NOMO-1 treated with dmso at 0.1 percent for 144 hours (cell line): ENCODE data around the gene ZNF816.
"Not testable (repeated sequence)": the region's sequence is repeated elsewhere in the genome, so short reads cannot be mapped to it uniquely, and the experiment has no call there.

Source experiments
- DNase-seq: peaks from one replicate; lab custom pipeline; 2025; ENCODE audit not compliant: unreplicated experiment; lab: John Stamatoyannopoulos, UW

Gene ZNF816

DNA sequence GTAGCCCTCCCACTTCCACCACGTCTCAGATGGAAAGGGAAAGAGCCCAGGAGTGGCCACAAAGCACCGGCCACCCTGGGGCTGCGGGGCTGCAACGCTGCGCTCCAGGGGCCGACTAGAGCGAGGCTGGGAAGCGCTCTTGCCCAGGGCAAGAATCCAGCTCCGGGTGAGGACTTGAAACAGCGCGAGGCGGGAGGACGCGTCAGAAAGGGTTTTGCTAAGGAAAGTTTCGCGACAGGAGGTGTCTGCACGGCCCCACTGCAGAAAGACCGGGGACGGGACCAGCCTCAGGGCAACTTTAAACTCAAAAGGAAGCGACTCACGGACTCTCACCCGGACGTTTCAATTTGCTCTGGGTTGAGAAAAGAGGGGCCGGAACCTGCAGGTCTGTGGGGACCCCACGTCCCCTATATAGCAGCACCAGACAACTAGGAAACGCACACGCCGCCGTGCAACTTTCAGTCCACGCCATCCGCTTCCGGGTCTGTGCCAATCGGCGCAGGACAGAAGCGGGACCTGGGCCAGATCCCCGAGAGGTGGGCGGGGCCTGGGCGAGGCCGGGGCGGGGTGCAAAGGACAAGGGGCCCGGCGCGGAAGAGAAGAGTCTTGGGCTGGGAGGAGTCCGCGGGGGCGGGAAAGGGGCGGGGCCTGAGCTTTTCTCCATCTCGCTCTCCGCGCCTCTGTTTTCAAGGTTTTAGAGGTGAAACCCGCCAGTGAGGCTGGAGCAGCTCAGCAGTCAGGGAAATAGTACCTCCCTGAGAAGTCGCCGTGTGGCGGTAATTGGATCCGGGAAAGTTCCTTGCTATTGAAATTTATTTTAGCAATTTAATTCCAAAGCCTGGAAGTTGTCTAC, at the start of gene ZNF816:
Gene ZNF816, minus strand, starts transcription at position 488 of the 853 bp plus-strand sequence. CDS start 6,792 bp downstream, outside the sequence.
- peak; percentile 96 for DNase-seq

DNA sequence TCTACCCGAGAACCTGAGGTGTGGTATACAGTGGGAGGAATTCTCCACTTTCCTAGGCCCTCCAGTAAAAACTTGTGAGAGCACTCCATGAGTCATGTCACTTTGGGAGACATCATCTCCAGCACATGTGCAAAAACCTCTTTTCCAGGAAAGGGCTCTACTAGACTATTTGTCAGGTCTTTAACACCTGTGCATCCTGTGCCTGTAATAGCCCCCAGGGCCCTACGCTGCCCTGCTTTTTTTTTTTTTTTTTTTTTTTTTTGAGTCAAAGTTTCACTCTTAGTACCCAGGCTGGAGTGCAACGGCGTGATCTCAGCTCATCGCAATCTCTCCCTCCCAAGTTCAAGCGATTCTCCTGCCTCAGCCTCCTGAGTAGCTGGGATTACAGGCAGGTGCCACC, 49.3 kb upstream of the ZNF816 start:
- no peak for DNase-seq

DNA sequence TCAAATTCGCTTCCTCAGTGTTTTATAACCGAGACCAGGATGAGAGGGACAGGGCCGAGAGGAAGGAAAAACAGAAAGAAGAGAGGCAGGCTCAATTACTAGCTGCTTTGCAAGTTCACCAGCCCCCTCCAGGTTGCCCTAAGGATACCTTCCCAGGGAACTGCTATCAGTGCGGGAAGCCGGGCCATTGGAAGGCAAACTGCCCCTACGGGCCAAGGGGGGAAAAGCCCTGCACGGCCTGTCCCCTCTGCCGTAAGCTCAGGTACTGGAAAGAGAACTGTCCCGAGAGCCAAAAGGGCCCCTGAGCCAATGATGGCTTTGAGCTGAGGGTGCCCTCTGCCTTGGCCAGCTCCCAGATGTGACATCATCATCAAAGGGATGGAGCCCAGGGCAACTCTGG, 47.8 kb upstream of the ZNF816 start:
- no peak for DNase-seq

DNA sequence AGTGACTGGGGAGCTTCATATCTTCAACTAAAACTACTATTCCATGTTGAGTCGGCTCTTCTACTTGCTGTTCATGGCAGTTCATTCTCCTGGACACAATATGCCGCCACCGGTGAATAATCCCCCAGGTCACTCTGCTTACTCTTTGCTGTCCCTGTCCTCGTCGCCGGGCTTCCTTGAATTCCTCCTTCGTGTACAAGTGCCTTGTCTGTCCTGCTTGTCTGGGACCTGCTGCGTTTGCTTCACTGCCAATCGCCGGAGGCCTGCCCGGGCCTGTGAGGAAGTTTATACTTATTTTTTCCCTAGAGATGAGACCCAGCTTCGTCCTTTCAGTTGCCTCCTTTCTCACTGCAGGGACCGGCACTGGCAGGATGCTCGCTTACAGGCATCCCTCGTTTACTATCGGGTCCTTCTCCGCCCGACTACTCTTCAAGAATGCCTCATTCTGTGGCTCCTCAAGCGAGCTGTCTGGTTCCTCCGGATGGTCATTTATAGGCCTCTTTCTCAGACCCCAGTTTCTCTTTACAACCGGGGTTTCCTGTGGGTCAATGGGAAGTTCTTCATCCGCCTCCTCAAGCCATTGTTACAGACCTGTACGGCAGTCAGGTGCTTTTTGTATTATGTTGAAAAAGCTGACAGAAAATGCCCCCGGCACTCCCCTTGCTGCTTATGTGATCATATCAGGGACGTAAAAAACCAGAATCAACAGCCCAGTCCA, 45.5 kb upstream of the ZNF816 start:
- no peak for DNase-seq

DNA sequence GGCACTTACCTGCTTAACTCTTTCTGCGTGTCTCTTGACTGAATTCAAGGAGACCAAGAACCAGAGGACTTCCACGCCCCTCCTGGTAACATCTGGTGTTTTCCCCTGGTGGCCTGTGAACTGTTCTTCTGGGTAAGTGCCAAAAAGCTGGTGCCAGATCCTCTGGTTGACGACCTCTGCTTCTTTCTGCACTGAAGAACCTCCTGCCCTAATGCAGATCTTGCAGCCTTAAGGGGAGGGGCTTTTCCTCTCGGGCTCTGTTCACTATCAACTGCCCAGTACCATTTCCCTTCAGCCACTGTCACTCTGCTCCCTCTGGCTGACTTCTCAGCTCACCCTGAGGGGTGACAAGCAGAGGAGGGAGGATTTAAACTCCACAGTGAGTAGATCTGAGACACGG, 44.9 kb upstream of the ZNF816 start:
- DNase-seq, result no peak

DNA sequence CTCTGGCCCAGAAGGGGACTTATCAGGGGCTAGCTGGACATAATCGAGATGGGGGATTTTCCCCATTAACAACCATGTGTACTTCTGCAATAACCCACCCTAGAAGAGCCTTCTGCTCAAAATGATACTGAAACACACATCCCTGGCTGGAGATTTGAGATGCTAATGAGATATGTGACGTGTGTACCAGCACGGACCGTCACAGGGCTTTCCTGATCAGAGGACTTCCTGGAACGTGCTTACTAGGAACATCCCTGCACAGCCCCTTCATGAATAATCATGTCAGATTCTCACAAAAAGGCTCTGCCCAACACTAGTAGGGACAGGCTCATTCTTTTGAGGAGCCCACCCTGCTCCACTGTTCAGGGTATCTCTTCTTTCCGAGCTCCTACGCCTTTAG, 44.5 kb upstream of the ZNF816 start:
- no peak for DNase-seq

DNA sequence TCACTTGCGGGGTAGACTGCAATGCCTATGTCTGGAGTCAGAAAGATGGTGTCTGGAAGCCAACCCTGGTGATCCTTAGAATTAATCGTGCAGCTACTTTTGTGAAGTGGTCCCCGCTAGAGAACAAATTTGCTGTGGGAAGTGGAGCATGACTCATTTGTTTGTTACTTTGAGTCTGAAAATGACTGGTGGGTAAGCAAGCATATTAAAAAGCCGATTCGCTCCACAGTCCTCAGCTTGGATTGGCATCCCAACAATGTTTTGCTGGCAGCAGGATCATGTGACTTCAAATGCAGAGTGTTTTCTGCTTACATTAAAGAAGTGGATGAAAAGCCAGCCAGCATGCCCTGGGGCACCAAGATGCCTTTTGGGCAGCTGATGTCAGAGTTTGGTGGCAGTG, 41.6 kb upstream of the ZNF816 start:
- DNase-seq, result no peak

DNA sequence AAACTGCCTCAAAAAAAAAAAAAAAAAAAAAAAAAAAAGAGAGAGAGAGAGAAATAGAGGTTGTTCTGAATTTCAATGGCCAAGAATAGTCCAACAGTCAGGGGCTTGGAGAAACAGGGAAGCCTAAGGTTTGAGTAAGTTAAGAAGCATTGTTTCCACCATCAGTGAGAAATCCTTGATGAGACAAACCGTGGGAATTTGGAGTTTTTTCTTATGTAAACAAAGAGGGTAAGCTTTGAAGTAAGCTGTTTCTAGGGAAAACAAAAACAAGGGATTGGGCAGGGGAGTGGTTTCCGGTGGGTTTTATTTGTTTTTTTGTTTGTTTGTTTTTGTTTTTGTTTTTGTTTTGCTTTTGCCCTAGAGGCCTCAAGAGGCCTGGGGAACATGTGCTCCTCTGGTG, 39.8 kb upstream of the ZNF816 start:
- no peak for DNase-seq

DNA sequence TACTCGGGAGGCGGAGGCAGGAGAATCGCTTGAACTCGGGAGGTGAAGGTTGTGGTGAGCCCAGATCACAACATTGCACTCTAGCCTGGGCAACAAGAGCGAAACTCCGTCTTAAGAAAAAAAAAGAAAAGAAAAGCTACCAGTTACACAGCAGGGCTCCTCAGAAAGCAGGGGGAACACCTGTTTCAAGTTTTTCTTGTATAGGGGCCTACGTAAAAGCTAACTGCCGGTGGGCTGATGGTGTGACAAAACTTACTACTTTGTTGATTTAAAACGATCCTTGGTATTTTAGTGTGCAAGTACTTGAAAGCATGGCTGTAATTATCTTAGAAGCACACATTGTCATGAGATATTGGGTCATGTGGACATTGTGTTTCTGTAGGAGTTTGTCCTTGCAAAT, 35.3 kb upstream of the ZNF816 start:
- no peak for DNase-seq

DNA sequence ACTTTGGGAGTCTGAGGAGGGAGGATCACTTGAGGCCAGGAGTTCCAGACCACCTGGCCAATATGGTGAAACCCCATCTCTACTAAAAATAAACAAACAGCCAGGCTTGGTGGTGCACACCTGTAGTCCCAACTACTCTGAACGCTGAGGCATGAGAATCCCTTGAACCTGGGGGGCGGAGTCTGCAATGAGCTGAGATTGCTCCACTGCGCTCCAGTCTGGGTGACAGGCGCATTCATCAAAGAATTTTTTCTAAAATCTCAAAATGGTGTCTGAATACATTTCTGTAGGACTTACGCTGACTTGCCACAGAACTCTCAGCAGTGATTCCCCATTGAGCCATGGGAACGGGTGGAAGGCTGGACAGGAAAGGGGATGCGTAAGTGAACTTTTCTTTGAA, 33.0 kb upstream of the ZNF816 start:
- DNase-seq, result no peak

DNA sequence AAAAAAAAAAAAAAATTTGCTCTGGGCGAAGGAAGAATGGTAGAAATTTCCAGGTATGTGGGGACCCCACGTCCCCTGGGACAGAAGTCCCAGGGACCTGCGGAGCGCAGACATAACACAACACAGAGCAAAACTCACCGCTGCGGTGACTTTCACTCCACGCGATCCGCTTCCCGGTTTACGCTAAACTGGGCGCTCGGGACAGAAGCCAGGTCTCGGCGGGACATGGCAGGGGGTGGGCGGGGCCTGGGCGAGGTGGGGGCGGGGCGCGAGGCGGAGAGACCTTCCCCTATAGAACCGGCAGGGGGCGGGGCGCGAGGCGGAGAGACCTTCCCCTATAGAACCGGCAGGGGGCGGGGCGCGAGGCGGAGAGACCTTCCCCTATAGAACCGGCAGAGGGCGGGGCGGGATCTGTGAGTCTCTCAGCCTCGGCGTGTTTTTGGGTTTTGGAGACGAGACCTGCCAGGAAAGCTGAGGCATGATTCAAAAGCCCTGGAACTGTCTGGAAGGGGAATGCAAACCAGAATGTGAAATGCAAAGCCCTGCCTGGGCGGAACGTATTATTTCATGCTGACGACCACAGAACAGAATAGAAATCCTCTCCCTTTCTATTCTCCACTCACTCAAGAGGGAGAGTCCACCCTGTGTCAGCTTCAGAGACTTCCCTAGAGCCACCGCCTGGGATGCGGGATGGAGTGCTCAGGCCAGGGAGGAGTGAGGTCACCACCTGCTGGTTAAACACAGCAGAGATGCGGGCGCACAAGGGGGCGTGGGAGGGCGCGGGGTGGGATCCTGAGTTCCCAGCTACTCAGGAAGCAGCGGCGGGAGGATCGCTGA, 30.9 kb upstream of the ZNF816 start:
- DNase-seq, result no peak

DNA sequence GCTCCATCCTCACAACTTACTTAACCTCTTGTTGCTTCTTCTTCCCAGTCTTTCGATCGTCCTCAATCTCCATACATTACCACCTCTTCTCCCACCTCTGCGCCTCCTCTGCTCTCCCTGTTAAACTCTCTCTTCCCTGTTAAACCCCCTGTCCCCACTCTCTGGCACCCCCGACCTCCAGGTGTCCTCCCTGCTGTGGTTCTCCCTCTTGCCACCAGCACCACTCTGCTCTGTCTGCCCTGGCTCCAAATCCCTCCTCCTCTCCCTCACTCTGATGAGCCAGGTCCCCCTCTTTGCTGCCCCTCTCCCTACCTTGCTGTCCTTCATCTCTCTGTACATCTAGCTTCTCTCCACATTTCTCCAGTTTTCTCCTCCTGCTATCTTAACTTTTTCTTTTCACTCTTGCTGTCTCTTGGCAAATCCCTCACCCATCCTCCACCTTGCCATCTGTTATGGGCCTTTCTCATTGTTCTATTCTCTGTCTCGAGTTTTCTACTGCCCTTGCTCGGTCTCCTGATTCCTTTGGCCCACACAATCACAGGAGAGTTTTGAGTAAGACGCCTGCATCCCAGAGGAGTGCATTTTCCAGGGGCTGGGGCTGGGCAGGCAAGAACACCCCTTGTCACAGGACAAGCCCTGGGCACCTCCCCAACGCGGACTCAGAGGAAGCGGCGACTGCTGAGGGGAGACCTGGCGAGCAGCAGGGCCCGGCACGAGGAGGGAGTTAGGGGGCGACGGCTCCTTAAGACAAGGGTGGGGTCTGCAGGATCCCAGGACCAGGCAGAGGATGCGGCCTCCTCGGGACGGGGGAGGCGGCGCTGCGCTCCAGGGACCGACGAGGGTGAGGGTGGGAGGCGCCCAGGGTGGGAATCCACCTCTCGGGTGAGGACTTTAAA, 29.7 kb upstream of the ZNF816 start:
- no peak for DNase-seq

DNA sequence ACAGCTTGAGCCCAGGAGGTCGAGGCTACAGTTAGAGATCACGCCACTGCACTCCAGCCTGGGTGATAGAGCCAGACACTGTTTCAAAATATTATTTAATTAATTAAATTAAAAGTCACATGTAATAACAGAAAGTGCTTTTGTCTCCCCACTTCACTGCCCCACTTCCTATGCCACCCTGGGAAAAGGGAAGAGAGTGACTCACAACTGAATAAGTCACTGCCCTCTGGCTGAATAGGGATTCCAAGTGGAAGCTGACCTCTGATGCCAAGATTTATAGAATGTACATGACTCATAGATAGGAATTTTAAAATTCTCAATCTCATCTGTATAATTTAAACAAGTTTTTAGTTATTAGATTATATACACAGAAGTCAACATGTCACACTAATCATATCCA, 28.8 kb upstream of the ZNF816 start:
- DNase-seq, result no peak

DNA sequence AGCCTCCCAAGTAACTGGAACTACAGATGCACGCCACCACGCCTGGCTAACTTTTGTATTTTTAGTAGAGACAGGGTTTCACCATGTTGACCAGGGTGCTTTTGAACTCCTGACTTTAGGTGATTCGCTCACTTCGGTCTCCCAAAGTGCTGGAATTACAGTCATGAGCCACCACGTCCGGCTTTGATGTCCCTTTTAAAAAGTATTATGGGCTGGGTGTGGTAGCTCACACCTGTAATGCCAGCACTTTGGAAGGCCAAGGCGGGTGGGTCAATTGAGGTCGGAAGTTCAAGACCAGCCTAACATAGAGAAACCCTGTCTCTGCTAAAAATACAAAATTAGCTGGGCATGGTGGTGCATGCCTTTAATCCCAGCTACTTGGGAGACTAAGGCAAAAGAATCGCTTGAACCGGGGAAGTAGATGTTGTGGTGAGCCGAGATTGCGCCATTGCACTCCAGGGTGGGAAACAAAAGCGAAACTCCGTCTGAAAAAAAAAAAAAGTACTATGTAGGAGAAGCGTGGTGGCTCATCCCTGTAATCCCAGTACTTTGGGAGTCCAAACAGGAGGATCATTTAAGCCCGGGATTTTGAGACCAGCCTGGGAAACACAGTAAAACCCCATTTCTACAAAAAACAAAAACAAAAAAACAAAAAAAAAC, 28.2 kb upstream of the ZNF816 start:
- no peak for DNase-seq

DNA sequence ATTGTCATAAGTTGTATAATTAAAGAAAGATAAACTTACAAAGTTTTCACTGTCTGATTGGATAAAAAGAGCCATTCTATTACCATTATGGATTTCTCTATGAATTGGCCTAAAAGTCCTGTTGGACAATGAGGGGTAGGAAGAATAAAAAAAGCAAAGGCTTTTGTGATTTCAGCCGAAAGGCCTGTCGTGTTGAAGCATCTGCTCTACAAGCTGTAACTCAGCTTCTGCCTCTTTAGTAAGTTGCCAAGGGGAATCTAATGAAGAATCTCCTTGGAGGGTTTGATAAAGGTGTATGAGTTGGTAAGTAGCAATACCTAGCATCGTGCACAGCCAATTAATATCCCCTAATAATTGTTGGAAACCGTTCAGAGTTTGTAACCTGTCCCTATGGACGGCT, 25.8 kb upstream of the ZNF816 start:
- no peak for DNase-seq

DNA sequence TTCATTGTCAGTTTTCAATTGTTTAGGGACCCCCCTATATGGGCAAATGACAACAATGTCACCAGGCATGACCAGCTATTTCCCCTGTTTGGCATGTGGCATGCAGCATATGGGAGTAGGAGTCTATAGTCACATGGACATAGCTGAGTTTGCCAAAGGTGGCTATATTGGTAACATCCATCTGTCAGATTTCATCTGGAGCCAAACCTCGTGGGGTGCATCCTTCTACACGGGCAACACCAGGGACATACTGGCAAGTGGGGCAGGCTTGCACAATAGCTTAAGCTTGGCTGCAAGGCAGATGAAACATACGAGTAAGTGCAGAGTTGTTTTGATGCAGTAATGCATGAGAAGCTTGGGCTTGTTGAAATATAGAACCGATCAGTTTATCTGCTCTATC, 24.5 kb upstream of the ZNF816 start:
- no peak for DNase-seq

DNA sequence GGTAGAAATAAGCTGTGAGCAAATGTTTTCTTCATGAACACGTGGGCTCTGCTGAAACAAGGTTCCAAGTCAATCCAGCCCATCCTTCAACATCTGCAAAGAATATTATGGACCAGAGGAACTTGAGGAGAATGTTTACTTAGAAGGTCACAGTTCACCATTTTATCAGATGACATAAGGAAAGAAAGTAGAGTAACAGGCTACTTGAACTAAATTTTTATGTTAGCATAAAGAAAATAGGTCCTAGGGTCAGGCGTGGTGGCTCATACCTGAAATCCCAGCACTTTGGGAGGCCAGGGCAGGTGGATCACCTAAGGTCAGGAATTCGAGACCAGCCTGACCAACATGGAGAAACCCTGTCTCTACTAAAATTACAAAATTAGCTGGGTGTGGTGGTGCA, 20.5 kb upstream of the ZNF816 start:
- not testable (repeated sequence) for DNase-seq

DNA sequence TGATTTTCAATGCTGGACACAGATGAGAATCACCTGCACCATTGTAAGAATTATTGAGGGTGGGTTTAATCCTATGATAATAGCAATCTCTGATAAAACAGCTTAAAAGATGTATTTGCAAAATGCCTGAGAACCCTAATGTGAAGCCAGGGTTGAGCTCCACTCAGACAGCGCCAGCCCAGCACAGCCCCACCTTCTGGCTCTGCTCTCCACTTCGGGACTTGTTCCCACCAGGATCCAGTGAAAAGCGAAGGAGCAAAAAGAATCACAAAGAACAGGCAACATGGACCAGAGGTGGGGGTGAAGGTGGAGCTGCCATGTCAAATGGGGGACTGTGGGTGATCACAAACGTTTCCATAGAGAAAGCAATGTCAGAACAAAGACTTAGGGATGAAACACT, 18.6 kb upstream of the ZNF816 start:
- DNase-seq, result no peak

DNA sequence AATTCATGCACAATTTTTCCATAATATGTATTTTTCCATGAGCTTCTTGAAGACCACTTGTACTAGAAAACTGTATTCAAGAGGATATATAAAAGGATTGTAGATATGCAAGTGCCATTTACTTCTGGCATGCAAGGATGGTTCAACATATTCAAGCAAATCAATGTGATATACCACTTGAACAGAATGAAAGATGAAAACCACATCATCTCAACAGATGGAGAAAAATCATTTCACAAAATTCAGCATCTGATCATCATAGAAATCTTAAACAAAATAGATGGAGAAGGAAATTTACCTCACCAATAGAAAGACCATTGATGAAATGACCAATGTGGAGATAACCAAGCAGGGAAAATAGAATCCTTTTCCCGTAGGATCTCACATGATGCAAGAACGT, 5.1 kb upstream of the ZNF816 start:
- no peak for DNase-seq

DNA sequence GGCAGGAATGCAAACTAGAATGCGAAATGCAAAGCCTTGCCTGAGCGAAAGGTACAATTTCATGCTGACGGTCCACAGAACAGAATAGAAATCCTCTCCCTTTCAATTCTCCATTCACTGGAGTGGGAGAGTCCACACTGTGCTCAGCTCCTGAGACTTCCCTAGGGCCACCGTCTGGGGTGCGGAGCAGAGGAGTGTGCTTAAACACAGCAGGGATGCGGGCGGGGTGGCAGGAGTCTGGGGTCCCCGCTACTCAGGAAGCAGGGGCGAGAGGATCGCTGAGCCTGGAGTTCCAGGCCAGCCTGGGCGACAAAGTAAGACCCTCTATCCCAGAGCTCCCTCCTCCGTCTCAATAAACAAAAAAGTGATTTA, 552 bp upstream of the ZNF816 start:
- no peak for DNase-seq
